Mucosa of descending colon (tissue), 3 donors: ENCODE results near the gene SFTPA2. TPM values are rescaled to one million over a fixed set of nuclear protein-coding genes. Genes with fewer than 3 reads are reported as not detected.

ENCODE experiments used
- ATAC-seq: fragments of 200-7000 bp; cut with Tn5 transposase; one replicate; pipeline ENCODE4 v1.9.1; 2020; ENCODE audit warnings: mild to moderate bottlenecking, moderate library complexity
- DNase-seq, 3 donors: peaks; one replicate each; pipeline ENCODE4 v3.0.0-alpha.2; 2020
- H3K36me3 ChIP-seq: fragments of 200-600 bp; one replicate; pipeline ENCODE4 v1.8.0; 2021; ENCODE audit warnings: low read depth, mild to moderate bottlenecking
- H3K4me1 ChIP-seq: fragments of 200-600 bp; one replicate; pipeline ENCODE4 v1.8.0; 2021; ENCODE audit warnings: low read depth, mild to moderate bottlenecking
- H3K4me3 ChIP-seq: fragments of 200-600 bp; one replicate; pipeline ENCODE4 v1.8.0; 2021; ENCODE audit warnings: mild to moderate bottlenecking
- H3K9me3 ChIP-seq: fragments of 200-600 bp; one replicate; pipeline ENCODE4 v1.8.0; 2021; ENCODE audit warnings: mild to moderate bottlenecking
- intact Hi-C, 2 donors: fragments of 100-400 bp; cut with DNase I in 1 of 2; cut with micrococcal nuclease in 1 of 2; formaldehyde crosslinking; loops; one replicate each; pipeline versions ENCODE4 v1.11.0 to v1.11.1; 2022; cut with DNase I, micrococcal nuclease
- total RNA-seq, 3 donors: library from RNA; stranded (reverse); fragmentation: NEBNext Ultra II Directional in 2 of 3; extraction: Animal tissue kit (Norgen Biotek cat#: 25700) in 2 of 3; gene quantifications; one replicate each; pipeline versions ENCODE4 v1.2.1 to v1.2.4, GENCODE V29; 2021 to 2023
- TF ChIP-seq, protein P1 (sequence below): fragments of 200-600 bp; IDR thresholded peaks from one replicate; pipeline ENCODE4 v1.8.0; 2022; ENCODE audit warnings: antibody characterized with exemption, mild to moderate bottlenecking
- donor health status: DM: no; HTN: no; CAD: no; lungs with moderate emphysema.
- donor health status: DM: no; HTN: no; CAD: no.
- donor health status: DM: no; HTN: yes; CAD: no.

The SFTPA2 gene
- total RNA-seq, 3 donors from 2014 or later, result 1.0 to 8.2 (median 2.8) TPM

DNA sequence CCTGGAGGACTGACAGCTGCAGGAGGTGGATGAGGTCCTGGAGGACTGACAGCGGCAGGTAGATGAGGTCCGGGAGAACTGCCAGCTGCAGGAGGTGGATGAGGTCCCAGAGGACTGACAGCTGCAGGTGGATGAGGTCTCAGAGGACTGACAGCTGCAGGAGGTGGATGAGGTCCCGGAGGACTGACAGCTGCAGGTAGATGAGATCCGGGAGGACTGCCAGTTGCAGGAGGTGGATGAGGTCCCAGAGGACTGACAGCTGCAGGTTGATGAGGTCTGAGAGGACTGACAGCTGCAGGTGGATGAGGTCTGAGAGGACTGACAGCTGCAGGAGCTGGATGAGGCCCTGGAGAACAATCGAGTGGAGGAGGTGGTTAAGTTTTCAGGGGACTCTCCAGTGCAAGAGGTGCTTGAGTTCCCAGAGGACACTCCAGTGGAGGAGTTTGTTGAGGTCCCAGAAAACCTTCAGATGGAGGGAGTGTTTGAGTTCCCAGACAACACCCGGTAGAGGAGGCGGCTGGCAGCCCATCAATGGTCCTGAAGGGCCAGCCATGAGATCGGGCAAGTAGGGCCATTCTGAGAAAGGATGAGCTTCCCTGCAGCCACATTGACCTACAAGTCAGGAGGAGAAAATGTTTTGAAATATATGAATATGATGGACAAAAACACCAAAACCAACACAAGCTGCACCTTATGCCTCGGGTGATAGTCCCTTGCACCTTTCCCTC lies 52.6 kb downstream of the SFTPA2 start:
- H3K4me1 ChIP-seq, result no peaks in the 10 kb centered on the region
- H3K4me3 ChIP-seq, result no peak overlapping the region
- H3K36me3 ChIP-seq, result no peaks in the 10 kb centered on the region
- intact Hi-C loops, result no loop called here
- no peak for DNase-seq
- H3K9me3 ChIP-seq, result no peaks in the 10 kb centered on the region
- no peak for ATAC-seq
- TF ChIP-seq, protein P1, sequence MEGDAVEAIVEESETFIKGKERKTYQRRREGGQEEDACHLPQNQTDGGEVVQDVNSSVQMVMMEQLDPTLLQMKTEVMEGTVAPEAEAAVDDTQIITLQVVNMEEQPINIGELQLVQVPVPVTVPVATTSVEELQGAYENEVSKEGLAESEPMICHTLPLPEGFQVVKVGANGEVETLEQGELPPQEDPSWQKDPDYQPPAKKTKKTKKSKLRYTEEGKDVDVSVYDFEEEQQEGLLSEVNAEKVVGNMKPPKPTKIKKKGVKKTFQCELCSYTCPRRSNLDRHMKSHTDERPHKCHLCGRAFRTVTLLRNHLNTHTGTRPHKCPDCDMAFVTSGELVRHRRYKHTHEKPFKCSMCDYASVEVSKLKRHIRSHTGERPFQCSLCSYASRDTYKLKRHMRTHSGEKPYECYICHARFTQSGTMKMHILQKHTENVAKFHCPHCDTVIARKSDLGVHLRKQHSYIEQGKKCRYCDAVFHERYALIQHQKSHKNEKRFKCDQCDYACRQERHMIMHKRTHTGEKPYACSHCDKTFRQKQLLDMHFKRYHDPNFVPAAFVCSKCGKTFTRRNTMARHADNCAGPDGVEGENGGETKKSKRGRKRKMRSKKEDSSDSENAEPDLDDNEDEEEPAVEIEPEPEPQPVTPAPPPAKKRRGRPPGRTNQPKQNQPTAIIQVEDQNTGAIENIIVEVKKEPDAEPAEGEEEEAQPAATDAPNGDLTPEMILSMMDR, result no peak

Other genes starting within 250 kb of the SFTPA2 start
- gene PPIF, start 212.9 kb downstream of the SFTPA2 start, total RNA-seq, result 10 to 100 TPM; 54.6 to 88.5 (median 77.3) TPM
- 100 to 1,000 TPM in 1 of 3 donors, 10 to 100 TPM in 1, 1 to 10 TPM in 1; 5.6 to 125 (median 22.8) TPM for gene ZCCHC24, start 114.8 kb downstream of the SFTPA2 start, total RNA-seq
- under 1 TPM; 0.09 to 0.87 (median 0.16) TPM for gene EIF5AL1, start 47.9 kb downstream of the SFTPA2 start, total RNA-seq
- gene SFTPA1, start 50.5 kb upstream of the SFTPA2 start, total RNA-seq, result 1 to 10 TPM in 1 of 3 donors, under 1 TPM in 1, not detected in 1; 0.60 to 1.0 TPM
- gene NUTM2B, start 142.8 kb upstream of the SFTPA2 start, total RNA-seq, result 1 to 10 TPM in 2 of 3 donors, under 1 TPM in 1; 0.87 to 2.8 (median 1.0) TPM